Left lung (tissue), 14 donors: ENCODE measurements around the gene TUB. TPM values are rescaled to one million over a fixed set of nuclear protein-coding genes. Genes with fewer than 3 reads are reported as not detected.

Experiments used
- ATAC-seq: fragments of 200-7000 bp; cut with Tn5 transposase; one replicate; pipeline ENCODE4 v1.9.1; 2020; ENCODE audit warnings: moderate library complexity
- DNase-seq, 4 donors: peaks; one replicate each; pipeline ENCODE4 v3.0.0-alpha.2; 2013 to 2020
- H3K27ac ChIP-seq, 2 donors: fragments of 200-600 bp; sonication (generic) in 1 of 2; one replicate each; pipeline versions ENCODE4 v1.5.0 to v1.8.0; 2020 to 2021
- H3K27me3 ChIP-seq, 2 donors: fragments of 200-600 bp; sonication (generic) in 1 of 2; one replicate each; pipeline versions ENCODE4 v1.5.0 to v1.8.0; 2020 to 2021
- H3K36me3 ChIP-seq, 2 donors: fragments of 200-600 bp; sonication (generic) in 1 of 2; one replicate each; pipeline versions ENCODE4 v1.5.0 to v1.8.0; 2020 to 2021
- H3K4me1 ChIP-seq, 2 donors: fragments of 200-600 bp; one replicate each; pipeline ENCODE4 v1.8.0; 2021
- H3K4me3 ChIP-seq, 2 donors: fragments of 200-600 bp; sonication (generic) in 1 of 2; one replicate each; pipeline versions ENCODE4 v1.5.0 to v1.8.0; 2020 to 2021; ENCODE audit warnings: mild to moderate bottlenecking in 1 of 2
- H3K9me3 ChIP-seq, 2 donors: fragments of 200-600 bp; sonication (generic) in 1 of 2; one replicate each; pipeline versions ENCODE4 v1.5.0 to v1.8.0; 2020 to 2021
- CTCF ChIP-seq, 2 donors: fragments of 200-600 bp; sonication (generic) in 1 of 2; IDR thresholded peaks; one replicate each; pipeline versions ENCODE4 v1.5.0 to v1.8.0; 2021; ENCODE audit warnings: antibody characterized with exemption in 2 of 2
- intact Hi-C, 2 donors: fragments of 100-400 bp; cut with DNase I; formaldehyde crosslinking; loops; one replicate each; pipeline versions ENCODE4 v1.11.2 to v1.14.2; 2022
- long read RNA-seq, 12 donors: library from polyadenylated mRNA in 2 of 12; unstranded in 2 of 12; transcript quantifications; one replicate each; pipeline ENCODE4 v2.0.0 and lab custom pipeline, GENCODE V29; 2019 to 2026
- polyA plus RNA-seq, 6 donors: library from polyadenylated mRNA; unstranded; fragments of 120-200 nt; gene quantifications; one replicate each; pipeline ENCODE4 v1.2.1, GENCODE V29; 2013; ENCODE audit not compliant: insufficient read length in 6 of 6
- total RNA-seq, 2 donors: library from RNA; stranded (reverse); fragmentation: NEBNext Ultra II Directional; extraction: Animal tissue kit (Norgen Biotek cat#: 25700); gene quantifications; one replicate each; pipeline ENCODE4 v1.2.1, GENCODE V29; 2021
- donor health status: DM: no; HTN: yes; CAD: no.
- donor health status: DM: no; HTN: no; CAD: no.

The TUB gene
- total RNA-seq (1 to 10 TPM; 5.6 to 7.1 TPM), polyA plus RNA-seq (10 to 100 TPM; 24.7 to 30.0 (median 27.0) TPM)
- long read RNA-seq, donor 1, partial matches to known transcripts: 65 of 65 reads
- long read RNA-seq, donor 1, other reads (novel, unspliced or antisense): 0 of 65 reads
- long read RNA-seq, donor 2, partial matches to known transcripts: 0 of 3 reads
- long read RNA-seq, donor 2, other reads (novel, unspliced or antisense): 0 of 3 reads
- long read RNA-seq, donor 3: 0 reads
- long read RNA-seq, donor 4, partial matches to known transcripts: 0 of 1 reads
- long read RNA-seq, donor 4, other reads (novel, unspliced or antisense): 1 of 1 reads
- long read RNA-seq, donor 5, partial matches to known transcripts: 0 of 2 reads
- long read RNA-seq, donor 5, other reads (novel, unspliced or antisense): 0 of 2 reads
- long read RNA-seq, donor 6, partial matches to known transcripts: 58 of 60 reads
- long read RNA-seq, donor 6, other reads (novel, unspliced or antisense): 0 of 60 reads
- long read RNA-seq, donor 7: 0 reads
- long read RNA-seq, donor 8, partial matches to known transcripts: 0 of 1 reads
- long read RNA-seq, donor 8, other reads (novel, unspliced or antisense): 0 of 1 reads
- long read RNA-seq, donor 9: 0 reads
- long read RNA-seq, donor 10: 0 reads
- long read RNA-seq, donor 11, transcript TUB-201 (12 exons, 2,019 nt): major isoform, 6 of 304 reads
- long read RNA-seq, donor 11, partial matches to known transcripts: 298 of 304 reads
- long read RNA-seq, donor 11, other reads (novel, unspliced or antisense): 0 of 304 reads
- long read RNA-seq, donor 12: 0 reads

- Histone ChIP-seq H3K27me3 (peaks cover 0 to 68% of the 10 kb centered on the region in 2 donors), H3K36me3 (no peaks in the 10 kb centered on the region), H3K4me3 (peak within 1 kb of the TSS; percentile 29 to 38), H3K27ac (no peak within 1 kb of the TSS), H3K4me1 (peaks cover 0 to 4% of the 10 kb centered on the region in 2 donors), H3K9me3 (no peaks in the 10 kb centered on the region)
- intact Hi-C loops: loop anchor here in 1 of 2 donors (10.0 kb wide), 1 partner anchor 46 kb away; no protein-coding TSS in a partner anchor
- DNase-seq: peak in 1 of 4 donors; percentile 68
- peak; percentile 68 for ATAC-seq
- no peak for TF ChIP-seq CTCF (IDR thresholded peaks at IDR 0.05)
These were observed at the start of gene TUB for GRCh38 chr11:8080674-8081590. Gene TUB, plus strand, starts transcription at chr11:8081211. Its CDS starts 300 bp downstream, at chr11:8081511.

GRCh38 chr11:8031248-8032115 is 49.5 kb upstream of the TUB start:
- intact Hi-C loops: loop anchor here in 1 of 2 donors (10.0 kb wide), 1 partner anchor 53 kb away; the partner anchor contains the start of gene TUB
- DNase-seq: no peak
- no peak overlapping the region for H3K4me3 ChIP-seq
- H3K4me1 ChIP-seq: peaks cover 4 to 6% of the 10 kb centered on the region in 2 donors
- H3K9me3 ChIP-seq: no peaks in the 10 kb centered on the region
- TF ChIP-seq CTCF (IDR thresholded peaks at IDR 0.05): no peak
- no peak overlapping the region for H3K27ac ChIP-seq
- peaks cover 0 to 40% of the 10 kb centered on the region in 2 donors for H3K27me3 ChIP-seq
- ATAC-seq: no peak
- H3K36me3 ChIP-seq: no peaks in the 10 kb centered on the region

- intact Hi-C loops: loop anchor here in 1 of 2 donors (10.0 kb wide), 1 partner anchor 53 kb away; the partner anchor contains the start of gene TUB
- Histone ChIP-seq H3K36me3 (no peaks in the 10 kb centered on the region), H3K27me3 (peaks cover 0 to 40% of the 10 kb centered on the region in 2 donors), H3K4me3 (no peak overlapping the region), H3K27ac (no peak overlapping the region), H3K9me3 (no peaks in the 10 kb centered on the region), H3K4me1 (peaks cover 4 to 6% of the 10 kb centered on the region in 2 donors)
- ATAC-seq: no peak
- no peak for TF ChIP-seq CTCF (IDR thresholded peaks at IDR 0.05)
- DNase-seq: no peak
These were observed 48.9 kb upstream of the TUB start for GRCh38 chr11:8032122-8032521.

- no peak for ATAC-seq
- Histone ChIP-seq H3K27ac (no peak overlapping the region), H3K4me3 (no peak overlapping the region), H3K9me3 (no peaks in the 10 kb centered on the region), H3K4me1 (peaks cover 4 to 6% of the 10 kb centered on the region in 2 donors), H3K27me3 (peaks cover 0 to 40% of the 10 kb centered on the region in 2 donors), H3K36me3 (no peaks in the 10 kb centered on the region)
- DNase-seq: no peak
- no peak for TF ChIP-seq CTCF (IDR thresholded peaks at IDR 0.05)
- intact Hi-C loops: loop anchor here in 1 of 2 donors (10.0 kb wide), 1 partner anchor 52 kb away; the partner anchor contains the start of gene TUB
These were observed 48.3 kb upstream of the TUB start for GRCh38 chr11:8032576-8033304.
